ENCODE results near the gene ARMCX1.
"Not testable (repeated sequence)": the region's sequence is repeated elsewhere in the genome, so short reads cannot be mapped to it uniquely, and the experiment has no call there.

ARMCX1 gene

DNA sequence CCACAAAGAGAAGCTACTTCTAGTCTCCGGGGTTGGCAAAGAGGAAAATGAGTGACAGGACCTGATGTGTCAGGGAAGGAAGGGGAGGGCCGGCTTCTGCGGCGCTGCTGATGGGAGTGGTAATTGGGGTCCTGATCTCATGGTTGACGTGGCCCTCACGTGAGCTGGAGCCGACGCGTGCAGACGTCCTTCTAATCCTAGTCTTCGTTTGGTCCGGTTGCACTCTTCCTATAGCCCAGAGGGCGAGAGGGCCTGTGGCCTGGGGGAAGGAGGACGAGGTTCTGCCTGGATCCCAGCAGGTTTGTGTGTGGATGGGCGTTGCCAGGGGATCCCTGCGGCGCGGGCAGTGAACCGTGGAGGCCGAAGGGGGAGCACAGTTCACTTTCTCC, at the start of gene ARMCX1:
Gene ARMCX1, plus strand, starts transcription at position 186 of the 389 bp plus-strand sequence. CDS start 2,384 bp downstream, outside the sequence.
- DNase-seq, result peak; percentile 16 to 48

DNA sequence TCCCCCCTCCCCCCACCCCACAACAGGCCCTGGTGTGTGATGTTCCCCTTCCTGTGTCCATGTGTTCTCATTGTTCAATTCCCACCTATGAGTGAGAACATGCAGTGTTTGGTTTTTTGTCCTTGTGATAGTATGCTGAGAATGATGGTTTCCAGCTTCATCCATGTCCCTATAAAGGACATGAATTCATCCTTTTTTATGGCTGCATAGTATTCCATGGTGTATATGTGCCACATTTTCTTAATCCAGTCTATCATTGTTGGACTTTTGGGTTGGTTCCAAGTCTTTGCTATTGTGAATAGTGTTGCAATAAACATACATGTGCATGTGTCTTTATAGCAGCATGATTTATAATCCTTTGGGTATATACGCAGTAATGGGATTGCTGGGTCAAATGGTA, 47.4 kb upstream of the ARMCX1 start:
- not testable (repeated sequence) for DNase-seq

DNA sequence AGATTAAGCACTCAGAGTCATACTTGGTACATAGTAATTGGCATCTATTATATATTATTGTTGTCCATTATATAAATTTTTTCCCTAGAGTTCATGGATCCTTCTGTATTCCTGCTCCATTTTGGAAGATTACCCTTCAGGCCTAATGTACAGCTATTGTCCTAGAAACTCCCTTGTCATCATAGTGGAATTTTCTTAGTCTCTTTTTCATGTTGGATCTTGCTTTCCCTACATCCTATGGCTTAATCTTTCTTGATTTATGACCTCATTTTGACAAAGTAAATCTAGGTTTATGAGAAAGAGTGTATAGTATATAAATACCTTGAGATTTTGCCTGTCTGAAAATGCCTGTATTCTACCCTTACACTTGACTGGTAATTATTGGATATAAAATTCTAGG, 43.0 kb upstream of the ARMCX1 start:
- DNase-seq, result no peak

DNA sequence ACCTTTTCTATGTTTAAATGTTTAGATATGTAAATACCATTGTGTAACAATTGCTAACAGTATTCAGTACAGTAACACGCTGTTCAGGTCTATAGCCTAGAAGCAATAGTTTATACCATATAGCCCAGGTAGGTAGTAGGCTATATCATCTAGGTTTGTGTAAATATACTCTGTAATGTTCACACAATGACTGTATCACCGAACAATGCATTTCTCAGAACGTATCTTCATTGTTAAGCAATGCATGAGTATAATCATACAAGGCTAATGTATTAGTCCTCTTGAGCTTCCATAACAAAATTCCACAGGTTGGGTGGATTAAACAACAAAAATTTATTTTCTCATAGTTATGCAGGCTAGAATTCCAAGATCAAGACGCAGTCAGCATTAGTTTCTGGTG, 42.4 kb upstream of the ARMCX1 start:
- DNase-seq, result no peak

DNA sequence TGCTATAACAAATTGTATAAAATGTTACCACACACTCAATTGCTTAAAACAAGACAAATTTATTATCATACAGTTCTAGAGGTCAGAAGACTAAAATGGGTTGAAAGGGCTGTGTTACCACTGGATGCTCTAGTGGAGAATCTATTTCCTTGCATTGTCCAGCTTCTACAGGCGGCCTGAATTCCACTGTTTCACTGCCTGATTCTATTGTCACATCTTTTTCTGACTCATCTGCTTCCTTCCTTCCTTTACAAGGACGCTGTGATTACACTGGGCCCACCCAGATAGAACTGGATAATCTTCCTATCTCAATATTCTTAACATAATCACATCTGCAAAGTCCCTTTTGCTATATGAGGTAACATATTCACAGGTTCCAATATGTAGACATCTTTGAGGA, 19.4 kb upstream of the ARMCX1 start:
- no peak for DNase-seq

DNA sequence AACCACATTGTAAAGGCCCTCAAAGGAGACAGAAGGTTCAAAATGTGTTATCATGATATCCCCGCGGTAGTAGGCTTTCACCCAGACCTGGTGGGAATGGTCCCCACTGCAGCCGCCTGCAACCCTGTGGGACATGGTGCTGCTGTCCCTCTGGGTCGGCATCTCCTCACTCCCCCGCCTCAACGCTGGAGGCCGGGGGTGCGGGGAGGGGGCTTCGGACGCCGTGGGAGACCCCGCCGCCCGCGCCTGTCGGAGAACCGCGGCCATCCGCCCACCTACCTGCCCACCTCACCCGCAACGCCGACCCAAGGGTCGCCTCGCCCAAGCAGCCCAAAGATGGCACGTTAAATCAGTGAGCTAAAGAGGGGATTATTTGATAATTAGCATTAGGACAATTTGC, 11.2 kb upstream of the ARMCX1 start:
- DNase-seq, result no peak

DNA sequence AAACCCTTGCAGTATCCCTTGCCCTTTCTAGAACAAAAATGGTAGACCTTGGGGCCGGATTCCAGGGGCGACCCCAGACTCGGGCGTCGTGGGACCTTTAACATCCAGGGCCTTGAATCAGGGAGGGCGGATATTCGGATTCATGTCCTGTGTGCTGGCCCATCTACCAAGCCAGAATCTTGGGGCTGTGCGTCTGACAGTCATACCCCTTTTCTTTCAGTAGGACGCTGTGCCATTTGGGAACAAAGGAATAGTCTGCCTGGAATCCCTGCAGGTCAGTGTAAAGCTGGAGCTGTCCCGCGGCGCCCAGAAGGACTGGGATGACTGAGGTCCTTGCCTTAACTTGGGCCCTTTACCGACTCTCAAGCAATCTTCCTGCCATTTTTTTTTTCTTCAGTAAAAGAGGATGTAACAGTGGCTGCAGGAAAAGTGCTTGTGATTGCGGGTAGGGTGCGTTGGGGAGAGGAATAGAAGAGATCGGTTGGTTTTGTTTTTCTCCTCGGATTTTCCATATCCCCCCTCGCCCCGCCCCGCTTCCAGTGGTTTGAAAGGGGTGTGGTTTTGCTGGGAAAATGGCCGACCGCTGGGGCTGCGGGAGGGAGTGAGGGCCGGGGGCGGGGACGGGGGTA, 518 bp downstream of the ARMCX1 start:
- no peak for DNase-seq

DNA sequence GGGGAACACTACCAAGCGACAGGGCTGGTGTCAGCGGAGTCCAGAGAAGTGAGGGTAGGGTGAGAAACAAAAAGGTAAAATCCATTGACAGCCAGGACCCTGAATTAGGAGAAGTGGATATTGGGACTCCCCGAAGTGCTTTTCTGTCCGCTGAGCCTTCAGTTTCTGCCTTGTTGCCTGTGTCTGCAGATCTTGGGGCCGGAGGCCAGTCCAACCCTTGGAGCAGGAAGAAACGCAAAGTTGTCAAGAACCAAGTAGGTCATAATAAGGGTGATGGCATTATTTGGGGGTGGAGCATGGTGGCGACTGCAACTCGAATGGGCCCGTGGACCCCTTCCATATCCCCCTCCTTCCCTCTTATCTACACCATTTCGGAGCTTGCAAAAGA, 1.0 kb downstream of the ARMCX1 start:
- no peak for DNase-seq

DNA sequence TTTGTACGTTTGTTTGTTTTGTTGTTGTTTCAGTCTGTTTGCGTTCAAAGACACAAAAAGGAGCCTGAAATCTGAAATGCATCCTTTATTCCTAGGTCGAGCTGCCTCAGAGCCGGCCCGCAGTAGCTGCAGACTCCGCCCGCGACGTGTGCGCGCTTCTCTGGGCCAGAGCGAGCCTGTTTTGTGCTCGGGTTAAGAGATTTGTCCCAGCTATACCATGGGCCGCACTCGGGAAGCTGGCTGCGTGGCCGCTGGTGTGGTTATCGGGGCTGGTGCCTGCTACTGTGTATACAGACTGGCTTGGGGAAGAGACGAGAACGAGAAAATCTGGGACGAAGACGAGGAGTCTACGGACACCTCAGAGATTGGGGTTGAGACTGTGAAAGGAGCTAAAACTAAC, 2.4 kb downstream of the ARMCX1 start:
- no peak for DNase-seq

DNA sequence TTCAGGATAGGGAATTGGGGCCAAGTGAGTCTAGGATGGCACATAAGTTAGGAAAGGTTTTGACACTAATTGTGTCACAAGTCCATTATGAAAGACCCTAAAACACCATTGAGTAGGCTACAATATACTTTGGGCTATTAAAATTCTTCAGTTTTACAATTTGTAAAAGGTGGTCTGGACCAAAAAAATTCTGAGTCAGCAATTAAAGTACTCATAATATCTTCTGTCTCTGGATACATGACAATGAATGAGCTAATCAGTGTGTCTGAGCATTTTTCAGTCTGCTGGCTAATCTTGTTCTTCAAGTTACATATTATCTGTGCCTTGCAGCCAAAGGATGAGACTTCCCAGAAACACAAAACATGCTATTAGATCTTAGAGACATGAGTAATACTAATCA, 14.3 kb downstream of the ARMCX1 start:
- no peak for DNase-seq

DNA sequence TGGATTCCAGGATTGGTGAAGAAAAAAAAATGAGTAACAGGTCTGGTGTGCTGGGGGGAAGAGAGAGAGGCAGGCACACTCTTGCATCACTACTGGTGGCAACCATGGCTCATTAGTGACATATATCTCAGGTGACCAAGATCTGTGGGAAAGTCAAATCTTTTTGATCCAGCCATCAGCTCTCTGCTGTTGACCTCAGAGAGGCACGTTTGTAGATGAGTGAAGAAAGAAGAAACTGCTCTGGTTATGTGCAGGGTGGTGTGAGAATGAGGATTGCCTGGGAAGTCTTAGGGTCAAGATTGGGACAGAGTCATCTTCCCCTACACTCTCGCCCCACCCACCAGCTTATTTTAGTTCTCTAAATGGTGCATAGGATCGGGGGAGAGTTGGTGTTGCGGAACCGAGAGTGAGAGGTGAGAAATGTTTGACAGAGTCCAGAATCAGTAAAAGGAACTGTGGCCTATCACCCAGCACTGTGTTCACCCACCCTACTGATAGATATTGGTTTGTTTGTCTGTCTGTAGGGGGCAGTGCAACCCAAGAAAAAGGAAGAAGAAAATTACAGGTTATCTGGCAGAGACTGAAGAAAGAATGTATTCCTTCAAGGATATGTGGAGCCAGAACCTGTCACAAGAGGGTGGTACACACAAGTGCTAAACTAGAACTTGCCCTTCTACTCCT, 45.5 kb downstream of the ARMCX1 start:
- DNase-seq, result peak; percentile 24 to 67

DNA sequence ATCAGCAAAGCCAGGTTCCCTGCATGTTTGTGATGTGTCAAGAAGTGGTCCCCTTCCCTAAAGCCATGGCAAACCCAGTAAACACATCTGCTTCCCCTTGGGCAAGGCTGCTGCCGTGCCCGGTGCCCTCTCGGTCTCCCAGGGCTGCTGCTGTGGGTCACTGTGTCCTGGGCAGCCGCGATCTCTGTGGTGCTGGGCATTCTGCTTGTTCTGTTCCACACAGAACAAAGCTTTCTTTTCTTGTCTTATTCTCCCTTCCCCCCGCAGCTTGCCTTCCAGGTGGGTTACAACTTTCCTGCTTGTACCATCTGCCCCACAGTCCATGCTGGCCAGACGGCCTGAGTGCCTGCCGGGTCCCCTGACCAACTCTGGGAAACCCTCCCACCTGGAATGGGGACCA, 49.2 kb downstream of the ARMCX1 start:
- not testable (repeated sequence) for DNase-seq

DNA sequence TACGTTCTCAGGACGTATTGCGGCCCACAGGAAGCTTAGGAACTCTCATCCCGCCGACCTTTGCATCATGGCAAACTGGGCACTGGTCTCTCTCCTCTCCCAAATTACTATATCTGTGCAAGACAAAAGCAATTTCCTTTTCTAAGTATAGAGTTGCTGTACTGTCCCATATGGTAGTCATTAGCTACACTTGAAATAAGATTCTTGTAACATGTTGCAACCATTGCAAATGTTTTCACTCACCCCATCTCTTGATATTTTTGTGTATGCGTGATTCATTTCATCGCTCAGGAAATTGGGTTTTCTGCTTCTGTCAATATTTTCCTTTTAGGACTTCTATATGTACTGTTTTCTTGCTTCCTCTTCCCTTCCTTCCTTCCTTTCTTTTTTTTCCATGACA, 51.7 kb downstream of the ARMCX1 start:
- DNase-seq, result no peak
